PC-9 (cell line): ENCODE results near the gene MAP4K4.

Experiments
- EZH2 ChIP-seq: fragments of 200-600 bp; sonication (generic); IDR thresholded peaks from 2 replicates; pipeline ENCODE4 v1.8.0; 2017; ENCODE audit warnings: antibody characterized with exemption, low read depth
- TF ChIP-seq, protein P1 (sequence below): fragments of 200-600 bp; sonication (generic); conservative IDR thresholded peaks from 2 replicates; pipeline ENCODE4 v1.6.1; 2017; ENCODE audit warnings: mixed run types, antibody characterized with exemption, mild to moderate bottlenecking, moderate library complexity

DNA sequence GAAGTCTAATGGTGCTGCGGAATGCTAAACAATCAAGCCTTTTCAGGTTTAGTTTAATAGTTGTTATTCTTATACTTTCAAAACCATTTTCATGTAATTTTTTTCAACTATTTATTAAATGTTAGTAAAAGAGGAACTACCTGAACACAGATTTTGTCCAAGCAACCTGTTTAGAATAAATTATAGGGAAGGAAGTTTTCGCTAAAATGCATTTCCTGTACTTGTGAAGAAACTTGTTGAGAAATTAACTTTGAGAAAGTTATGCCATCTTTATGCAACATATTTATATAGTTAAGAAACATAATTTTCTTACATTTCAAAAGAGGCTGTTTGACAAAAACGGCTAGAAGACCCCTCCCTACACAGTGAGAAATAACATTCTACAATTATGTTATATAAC is 16.6 kb downstream of the MAP4K4 start:
- TF ChIP-seq, protein P1, sequence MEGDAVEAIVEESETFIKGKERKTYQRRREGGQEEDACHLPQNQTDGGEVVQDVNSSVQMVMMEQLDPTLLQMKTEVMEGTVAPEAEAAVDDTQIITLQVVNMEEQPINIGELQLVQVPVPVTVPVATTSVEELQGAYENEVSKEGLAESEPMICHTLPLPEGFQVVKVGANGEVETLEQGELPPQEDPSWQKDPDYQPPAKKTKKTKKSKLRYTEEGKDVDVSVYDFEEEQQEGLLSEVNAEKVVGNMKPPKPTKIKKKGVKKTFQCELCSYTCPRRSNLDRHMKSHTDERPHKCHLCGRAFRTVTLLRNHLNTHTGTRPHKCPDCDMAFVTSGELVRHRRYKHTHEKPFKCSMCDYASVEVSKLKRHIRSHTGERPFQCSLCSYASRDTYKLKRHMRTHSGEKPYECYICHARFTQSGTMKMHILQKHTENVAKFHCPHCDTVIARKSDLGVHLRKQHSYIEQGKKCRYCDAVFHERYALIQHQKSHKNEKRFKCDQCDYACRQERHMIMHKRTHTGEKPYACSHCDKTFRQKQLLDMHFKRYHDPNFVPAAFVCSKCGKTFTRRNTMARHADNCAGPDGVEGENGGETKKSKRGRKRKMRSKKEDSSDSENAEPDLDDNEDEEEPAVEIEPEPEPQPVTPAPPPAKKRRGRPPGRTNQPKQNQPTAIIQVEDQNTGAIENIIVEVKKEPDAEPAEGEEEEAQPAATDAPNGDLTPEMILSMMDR, result no peak
- no peak for TF ChIP-seq EZH2
